A549 (cell line): Measurements from ENCODE around the gene HRH2. TPM values are rescaled to one million over a fixed set of nuclear protein-coding genes. Genes with fewer than 3 reads are reported as not detected.

Experiments used
- ATAC-seq, 2 experiments: fragments of 200-7000 bp in 1 of 2; fragments of >200 bp in 1 of 2; cut with Nextera tagmentation in 1 of 2; cut with Tn5 transposase in 1 of 2; 3 replicates each; pipeline versions ENCODE4 v1.8.0 to v1.9.1; 2018 to 2020; ENCODE audit warnings: mild to moderate bottlenecking in 1 of 2, moderate library complexity in 1 of 2
- CTCF ChIA-PET: fragments of 300-600 bp; sonication (Branson Sonifier 250); formaldehyde crosslinking; extraction: SDS; loops from one replicate; lab custom pipeline; 2021; ENCODE audit warnings: antibody characterized with exemption, inconsistent platforms; lab: Yijun Ruan, JAX
- POLR2A ChIA-PET: fragments of 350-600 bp; formaldehyde crosslinking; extraction: SDS; loops from one replicate; lab custom pipeline; 2021; ENCODE audit warnings: antibody characterized with exemption, inconsistent platforms; lab: Yijun Ruan, JAX
- DNase-seq, 2 experiments: peaks; one replicate each; pipeline versions ENCODE4 v3.0.0 to v3.0.0-alpha.2; 2011 to 2016; ENCODE audit warnings: low read depth in 1 of 2, low spot score in 1 of 2
- FAIRE-seq: peaks from 2 replicates; lab custom pipeline; 2011; peaks lifted over from hg19 to GRCh38; lab: Jason Lieb, UNC
- H3K27ac ChIP-seq, 2 experiments: fragments of >200 bp; sonication (Bioruptor Twin); formaldehyde crosslinking; 3 replicates each; pipeline ENCODE4 v1.5.1; 2016 to 2017
- H3K4me1 ChIP-seq: fragments of >200 bp; sonication (Bioruptor Twin); formaldehyde crosslinking; 3 replicates; pipeline ENCODE4 v1.6.1; 2016
- H3K4me2 ChIP-seq: fragments of >200 bp; sonication (Bioruptor Twin); formaldehyde crosslinking; 3 replicates; pipeline ENCODE4 v1.6.1; 2016
- H3K4me3 ChIP-seq: fragments of >200 bp; sonication (Bioruptor Twin); formaldehyde crosslinking; 3 replicates; pipeline ENCODE4 v1.5.1; 2016
- H3K9me3 ChIP-seq: fragments of >200 bp; sonication (Bioruptor Twin); formaldehyde crosslinking; 3 replicates; pipeline ENCODE4 v1.6.1; 2016
- BCL3 ChIP-seq: fragments of >200 bp; sonication (Bioruptor Twin); formaldehyde crosslinking; IDR thresholded peaks from 3 replicates; pipeline ENCODE4 v1.6.1; 2016
- CBX2 ChIP-seq: fragments of 200-600 bp; sonication (generic); IDR thresholded peaks from 2 replicates; pipeline ENCODE4 v1.6.1; 2016; ENCODE audit warnings: low read depth, mild to moderate bottlenecking, borderline replicate concordance
- EHF ChIP-seq: fragments of 250-450 bp; sonication (Bioruptor Pico); IDR thresholded peaks from 2 replicates; pipeline ENCODE4 v1.5.0; 2020; ENCODE audit warnings: mild to moderate bottlenecking
- EP300 ChIP-seq, 2 experiments: fragments of >200 bp; sonication (Bioruptor Twin); formaldehyde crosslinking; IDR thresholded peaks; 2 replicates in 1 of 2; 3 replicates in 1 of 2; pipeline ENCODE4 v1.6.1; 2016 to 2017
- ESRRA ChIP-seq: fragments of 150-350 bp; IDR thresholded peaks from 2 replicates; pipeline ENCODE4 v1.6.1; 2014; ENCODE audit warnings: mild to moderate bottlenecking, low read length, borderline replicate concordance
- FOSL2 ChIP-seq, 2 experiments: fragments of 450-650 bp in 1 of 2; fragments of >200 bp in 1 of 2; sonication (Bioruptor Twin) in 1 of 2; formaldehyde crosslinking; IDR thresholded peaks; 2 replicates each; pipeline versions ENCODE4 v1.5.0 to v1.6.1; 2016 to 2020; ENCODE audit warnings: mild to moderate bottlenecking in 1 of 2, moderate library complexity in 1 of 2
- FOXS1 ChIP-seq: fragments of 250-450 bp; sonication (Bioruptor Pico); IDR thresholded peaks from 2 replicates; pipeline ENCODE4 v1.5.0; 2020; ENCODE audit warnings: mild to moderate bottlenecking, moderate library complexity
- HDAC2 ChIP-seq: fragments of 200-600 bp; sonication (generic); IDR thresholded peaks from 2 replicates; pipeline ENCODE4 v1.6.1; 2016
- HES2 ChIP-seq: fragments of >200 bp; sonication (Bioruptor Twin); formaldehyde crosslinking; IDR thresholded peaks from 2 replicates; pipeline ENCODE4 v1.6.1; 2016
- HEYL ChIP-seq: fragments of 250-450 bp; sonication (Bioruptor Pico); IDR thresholded peaks from 2 replicates; pipeline ENCODE4 v1.8.0; 2021; ENCODE audit warnings: mild to moderate bottlenecking, moderate library complexity
- JUN ChIP-seq, 2 experiments: fragments of >200 bp; sonication (Bioruptor Twin); formaldehyde crosslinking; IDR thresholded peaks; 2 replicates in 1 of 2; 3 replicates in 1 of 2; pipeline ENCODE4 v1.6.1; 2016 to 2017
- JUNB ChIP-seq: fragments of >200 bp; sonication (Bioruptor Twin); formaldehyde crosslinking; IDR thresholded peaks from 2 replicates; pipeline ENCODE4 v1.6.1; 2016
- KDM1A ChIP-seq: fragments of 200-600 bp; sonication (generic); IDR thresholded peaks from 2 replicates; pipeline ENCODE4 v1.6.1; 2016; ENCODE audit warnings: low read depth, mild to moderate bottlenecking
- MAFK ChIP-seq: fragments of 450-650 bp; IDR thresholded peaks from 2 replicates; pipeline ENCODE4 v1.6.1; 2014; ENCODE audit not compliant: partially characterized antibody
- MAZ ChIP-seq: fragments of 150-350 bp; IDR thresholded peaks from 2 replicates; pipeline ENCODE4 v1.6.1; 2014; ENCODE audit warnings: antibody characterized with exemption, low read depth, low read length, borderline replicate concordance
- NPAS2 ChIP-seq: fragments of 250-450 bp; sonication (Bioruptor Pico); IDR thresholded peaks from 2 replicates; pipeline ENCODE4 v1.8.0; 2022; ENCODE audit warnings: mild to moderate bottlenecking, moderate library complexity, borderline replicate concordance
- PHF8 ChIP-seq: fragments of 200-600 bp; sonication (generic); IDR thresholded peaks from 2 replicates; pipeline ENCODE4 v1.6.1; 2016; ENCODE audit warnings: low read depth, mild to moderate bottlenecking, antibody characterized with exemption, moderate library complexity, borderline replicate concordance
- POLR2AphosphoS2 ChIP-seq: conservative IDR thresholded peaks from 2 replicates; pipeline ENCODE4 v1.6.1; 2012; ENCODE audit warnings: low read length, improper control_type of control experiment, inconsistent platforms
- RARB ChIP-seq: fragments of 250-450 bp; sonication (Bioruptor Pico); IDR thresholded peaks from 2 replicates; pipeline ENCODE4 v1.8.0; 2021; ENCODE audit warnings: mild to moderate bottlenecking, moderate library complexity
- RCOR1 ChIP-seq: fragments of 150-350 bp; IDR thresholded peaks from 2 replicates; pipeline ENCODE4 v1.6.1; 2014; ENCODE audit warnings: antibody characterized with exemption, low read length, low read depth
- RFX5 ChIP-seq: fragments of 450-650 bp; IDR thresholded peaks from 2 replicates; pipeline ENCODE4 v1.7.1; 2014; ENCODE audit warnings: antibody characterized with exemption, mild to moderate bottlenecking, moderate library complexity
- RNF2 ChIP-seq: fragments of 200-600 bp; sonication (generic); IDR thresholded peaks from 2 replicates; pipeline ENCODE4 v1.6.1; 2016; ENCODE audit warnings: low read depth, mild to moderate bottlenecking, antibody characterized with exemption, moderate library complexity, borderline replicate concordance
- SREBF2 ChIP-seq: fragments of 450-650 bp; IDR thresholded peaks from 2 replicates; pipeline ENCODE4 v1.6.1; 2014; ENCODE audit warnings: mild to moderate bottlenecking, moderate library complexity
- TFCP2L1 ChIP-seq: fragments of 250-450 bp; sonication (Bioruptor Pico); IDR thresholded peaks from 2 replicates; pipeline ENCODE4 v1.5.0; 2021; ENCODE audit warnings: mild to moderate bottlenecking
- TP53 ChIP-seq: fragments of 250-450 bp; sonication (Bioruptor Pico); IDR thresholded peaks from 2 replicates; pipeline ENCODE4 v1.5.0; 2021; ENCODE audit warnings: mild to moderate bottlenecking, moderate library complexity
- ZSCAN20 ChIP-seq: fragments of 250-450 bp; sonication (Bioruptor Pico); IDR thresholded peaks from 2 replicates; pipeline ENCODE4 v1.8.0; 2022; ENCODE audit warnings: mild to moderate bottlenecking, moderate library complexity
- WGBS: methylation state at CpG from one replicate; pipeline ENCODE4 v1.1.6; 2017; ENCODE audit errors: missing lambda C conversion rate; 5-methylcytosine and 5-hydroxymethylcytosine counted together
- polyA plus RNA-seq, 4 experiments: library from polyadenylated mRNA; depleted of rRNA in 3 of 4; stranded (reverse); fragments of >200 nt; fragmentation: RNase III in 1 of 4; extraction: RNeasy Plus Mini Kit Qiagen cat#74134 plus additional on column Dnase treatment in 1 of 4; gene quantifications; 2 replicates in 3 of 4; 3 replicates in 1 of 4; pipeline ENCODE4 v1.2.3, GENCODE V29; 2011 to 2017
- TF ChIP-seq, protein P1 (sequence below): IDR thresholded peaks from 2 replicates; pipeline ENCODE4 v1.6.1; 2012; ENCODE audit warnings: low read depth, borderline replicate concordance
- TF ChIP-seq, protein P2 (sequence below): IDR thresholded peaks from 2 replicates; pipeline ENCODE4 v1.6.1; 2012

Gene HRH2
- polyA plus RNA-seq, 2 of the 4 experiments (the other 2 are of a cell fraction), result 0.58 to 0.62 TPM

DNA sequence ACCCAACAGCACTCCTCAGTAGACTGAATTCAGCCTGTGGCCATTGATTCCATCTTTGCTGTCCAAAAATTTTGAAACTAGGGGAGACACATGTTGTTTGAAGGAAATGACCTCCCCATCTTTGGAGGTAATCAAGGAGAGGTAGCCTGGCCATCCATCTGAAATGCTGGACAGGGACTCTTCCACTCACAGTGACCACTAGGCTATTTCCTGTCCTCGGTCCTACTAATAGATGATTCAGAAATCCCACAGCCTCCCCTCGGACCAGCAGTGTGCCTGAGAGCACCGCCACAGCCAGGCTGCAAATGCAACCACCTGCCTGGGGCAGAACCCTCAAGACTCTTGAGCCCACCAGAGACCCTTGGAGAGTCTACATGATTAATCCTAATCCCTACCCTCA lies 12.5 kb downstream of the HRH2 start:
- no peak overlapping the region for H3K27ac ChIP-seq
- H3K4me2 ChIP-seq, result no peak overlapping the region
- ATAC-seq (no peak), FAIRE-seq (no peak), DNase-seq (no peak)
- no peak overlapping the region for H3K4me3 ChIP-seq
- POLR2A ChIA-PET, result no interaction called here
- WGBS, result 77% methylated on average over 3 of the region's 3 CpGs
- CTCF ChIA-PET, result no interaction called here
- H3K4me1 ChIP-seq, result no peaks in the 10 kb centered on the region
- H3K9me3 ChIP-seq, result no peaks in the 10 kb centered on the region
- TF ChIP-seq KDM1A (no peak), MAFK (no peak), FOXS1 (CRISPR knock-in tag) (no peak), FOSL2 (IDR thresholded peaks at IDR 0.05) (no peak), FOSL2 (CRISPR knock-in tag; IDR thresholded peaks at IDR 0.05) (no peak), TP53 (CRISPR knock-in tag) (no peak), CBX2 (no peak), NPAS2 (CRISPR knock-in tag) (no peak), EP300 (IDR thresholded peaks at IDR 0.05) (no peak), EHF (CRISPR knock-in tag) (no peak), SREBF2 (no peak), JUNB (no peak), RFX5 (no peak), MAZ (no peak), BCL3 (no peak), HES2 (no peak), HDAC2 (no peak)
- TF ChIP-seq, protein P1, sequence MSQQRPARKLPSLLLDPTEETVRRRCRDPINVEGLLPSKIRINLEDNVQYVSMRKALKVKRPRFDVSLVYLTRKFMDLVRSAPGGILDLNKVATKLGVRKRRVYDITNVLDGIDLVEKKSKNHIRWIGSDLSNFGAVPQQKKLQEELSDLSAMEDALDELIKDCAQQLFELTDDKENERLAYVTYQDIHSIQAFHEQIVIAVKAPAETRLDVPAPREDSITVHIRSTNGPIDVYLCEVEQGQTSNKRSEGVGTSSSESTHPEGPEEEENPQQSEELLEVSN, result no peak
- TF ChIP-seq, protein P2, sequence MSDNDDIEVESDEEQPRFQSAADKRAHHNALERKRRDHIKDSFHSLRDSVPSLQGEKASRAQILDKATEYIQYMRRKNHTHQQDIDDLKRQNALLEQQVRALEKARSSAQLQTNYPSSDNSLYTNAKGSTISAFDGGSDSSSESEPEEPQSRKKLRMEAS, result no peak

DNA sequence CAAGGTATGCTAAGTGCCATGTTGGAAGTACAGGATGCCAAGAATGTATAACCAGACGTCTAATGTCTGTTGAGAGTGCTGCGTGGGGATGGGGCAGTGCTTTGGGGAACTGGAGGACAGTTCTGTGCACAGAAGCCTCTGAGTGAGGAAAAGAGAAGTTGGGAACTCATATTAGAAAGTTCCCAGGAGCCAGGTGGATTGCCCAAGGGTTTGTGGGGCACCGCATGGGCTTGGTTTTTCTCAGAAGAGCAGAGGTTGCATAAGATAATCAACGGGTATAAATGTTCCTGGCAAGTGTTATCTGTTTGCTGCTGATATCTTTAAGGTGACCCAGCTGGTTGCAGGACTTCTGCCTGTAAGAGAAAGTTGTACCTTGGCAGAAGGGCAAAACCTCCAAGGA lies 13.1 kb downstream of the HRH2 start:
- TF ChIP-seq JUN (IDR thresholded peaks at IDR 0.05) (no peak), TFCP2L1 (CRISPR knock-in tag) (no peak), ZSCAN20 (no peak), RNF2 (no peak), RCOR1 (no peak), RARB (CRISPR knock-in tag) (no peak), ESRRA (no peak), PHF8 (no peak), FOSL2 (IDR thresholded peaks at IDR 0.05) (no peak), FOSL2 (CRISPR knock-in tag; IDR thresholded peaks at IDR 0.05) (no peak), POLR2AphosphoS2 (no peak), EHF (CRISPR knock-in tag) (no peak), HEYL (CRISPR knock-in tag) (no peak)
- TF ChIP-seq, protein P1, result no peak
- TF ChIP-seq, all 56 proteins: peak for 0
- 21% methylated on average over 4 of the region's 4 CpGs for WGBS
- ChIA-PET CTCF (interaction anchor here (0.7 kb wide), 1 partner anchor 137 kb away, joined by 3 read pairs; no protein-coding TSS in a partner anchor), POLR2A (no interaction called here)
- DNase-seq, result no peak
- no peak overlapping the region for H3K4me2 ChIP-seq
- no peak for FAIRE-seq
- H3K27ac ChIP-seq, result no peak overlapping the region
- H3K4me1 ChIP-seq, result no peaks in the 10 kb centered on the region
- no peak overlapping the region for H3K4me3 ChIP-seq
- no peak for ATAC-seq
- no peaks in the 10 kb centered on the region for H3K9me3 ChIP-seq
